Measurements from ENCODE around the gene APOO. TPM values are rescaled to one million over a fixed set of nuclear protein-coding genes. Genes with fewer than 3 reads are reported as not detected.
"Not testable (repeated sequence)": the region's sequence is repeated elsewhere in the genome, so short reads cannot be mapped to it uniquely, and the experiment has no call there.

APOO gene
- total RNA-seq, 3 donors from 2014 or later (not counting 1 experiment from before 2014, with no cell fraction given) = 8.8 to 13.0 (median 10.0) TPM

DNA sequence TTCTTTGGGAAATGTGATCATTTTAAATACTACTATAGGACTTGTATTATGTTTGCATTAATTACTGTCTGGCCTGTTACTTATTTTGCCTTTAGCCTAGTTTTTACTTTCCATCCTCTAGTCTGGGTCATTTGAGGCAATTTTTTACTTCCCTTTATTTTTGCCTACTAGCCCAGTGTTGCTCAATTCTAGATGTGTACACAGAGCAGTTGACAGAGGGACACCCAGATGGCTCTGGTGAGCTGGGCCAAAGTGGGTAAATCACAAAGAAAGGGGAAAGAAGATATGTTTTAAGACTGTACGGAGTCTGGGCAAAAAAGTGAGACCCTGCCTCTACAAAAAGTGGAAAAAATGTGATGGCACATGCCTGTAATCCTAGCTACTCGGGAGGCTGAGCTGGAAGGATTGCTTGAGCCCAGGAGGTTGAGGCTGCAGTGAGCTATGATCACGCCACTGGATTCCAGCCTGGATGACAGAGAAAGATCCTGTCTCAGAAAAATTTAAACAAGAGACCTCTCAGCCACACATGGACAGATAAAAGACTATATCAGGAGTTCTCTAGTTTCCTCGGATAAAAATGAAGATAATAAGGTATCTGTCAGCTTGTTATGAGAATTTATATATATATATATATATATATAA lies 35.7 kb downstream of the APOO start:
- Histone ChIP-seq H3K27me3 (ENCODE audit: control insufficient read depth, insufficient read depth, low read length) (no peaks in the 10 kb centered on the region), H3K4me1 (ENCODE audit: control insufficient read depth, insufficient read depth, low read length) (no peaks in the 10 kb centered on the region), H3K36me3 (ENCODE audit: control insufficient read depth, insufficient read depth, low read length) (no peaks in the 10 kb centered on the region), H3K9me3 (ENCODE audit: control insufficient read depth, insufficient read depth, low read length) (no peaks in the 10 kb centered on the region), H3K4me3 (ENCODE audit: low read length) (no peak overlapping the region), H3K27ac (ENCODE audit: low read length) (no peak overlapping the region)
- Mint-ChIP-seq H3K4me3 (no peak overlapping the region), H3K27me3 (ENCODE audit: low read depth in 2 of 2) (no peaks in the 10 kb centered on the region), H3K9me3 (no peaks in the 10 kb centered on the region), H3K4me1 (peaks cover 0 to 5% of the 10 kb centered on the region in 2 donors), H3K36me3 (peaks cover 5% of the 10 kb centered on the region), H3K27ac (no peak overlapping the region)
- TF ChIP-seq, protein P1, sequence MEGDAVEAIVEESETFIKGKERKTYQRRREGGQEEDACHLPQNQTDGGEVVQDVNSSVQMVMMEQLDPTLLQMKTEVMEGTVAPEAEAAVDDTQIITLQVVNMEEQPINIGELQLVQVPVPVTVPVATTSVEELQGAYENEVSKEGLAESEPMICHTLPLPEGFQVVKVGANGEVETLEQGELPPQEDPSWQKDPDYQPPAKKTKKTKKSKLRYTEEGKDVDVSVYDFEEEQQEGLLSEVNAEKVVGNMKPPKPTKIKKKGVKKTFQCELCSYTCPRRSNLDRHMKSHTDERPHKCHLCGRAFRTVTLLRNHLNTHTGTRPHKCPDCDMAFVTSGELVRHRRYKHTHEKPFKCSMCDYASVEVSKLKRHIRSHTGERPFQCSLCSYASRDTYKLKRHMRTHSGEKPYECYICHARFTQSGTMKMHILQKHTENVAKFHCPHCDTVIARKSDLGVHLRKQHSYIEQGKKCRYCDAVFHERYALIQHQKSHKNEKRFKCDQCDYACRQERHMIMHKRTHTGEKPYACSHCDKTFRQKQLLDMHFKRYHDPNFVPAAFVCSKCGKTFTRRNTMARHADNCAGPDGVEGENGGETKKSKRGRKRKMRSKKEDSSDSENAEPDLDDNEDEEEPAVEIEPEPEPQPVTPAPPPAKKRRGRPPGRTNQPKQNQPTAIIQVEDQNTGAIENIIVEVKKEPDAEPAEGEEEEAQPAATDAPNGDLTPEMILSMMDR (IDR thresholded peaks at IDR 0.05) = no peak
- WGBS (ENCODE audit: insufficient coverage) = 81% methylated on average over 3 of the region's 4 CpGs
- DNase-seq (no peak), ATAC-seq (no peak)
- intact Hi-C loops (cut with micrococcal nuclease) = no loop called here

DNA sequence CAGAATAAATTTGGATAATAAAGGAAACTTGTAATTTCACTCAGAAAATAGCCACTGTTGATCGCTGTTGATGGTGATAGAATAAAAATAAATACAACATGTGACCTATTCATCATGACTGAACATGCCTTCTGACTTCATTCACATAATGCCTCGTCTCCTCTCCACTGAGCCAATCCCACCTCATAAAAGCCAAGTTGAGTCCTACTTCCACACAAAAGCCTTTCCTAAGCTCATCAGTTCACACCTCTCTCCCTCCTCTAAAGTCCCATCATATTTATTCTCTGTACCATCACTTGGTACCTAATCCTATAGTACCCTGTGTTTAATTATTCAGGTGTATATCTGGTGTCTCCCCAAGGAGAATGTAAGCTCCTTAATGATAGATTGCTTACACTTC lies 37.7 kb downstream of the APOO start:
- Histone ChIP-seq H3K4me3 (ENCODE audit: low read length) (no peak overlapping the region), H3K27ac (ENCODE audit: low read length) (no peak overlapping the region), H3K4me1 (ENCODE audit: control insufficient read depth, insufficient read depth, low read length) (no peaks in the 10 kb centered on the region), H3K27me3 (ENCODE audit: control insufficient read depth, insufficient read depth, low read length) (no peaks in the 10 kb centered on the region), H3K9me3 (ENCODE audit: control insufficient read depth, insufficient read depth, low read length) (no peaks in the 10 kb centered on the region), H3K36me3 (ENCODE audit: control insufficient read depth, insufficient read depth, low read length) (no peaks in the 10 kb centered on the region)
- intact Hi-C loops (cut with micrococcal nuclease) = no loop called here
- Mint-ChIP-seq H3K36me3 (peaks cover 5% of the 10 kb centered on the region), H3K9me3 (no peaks in the 10 kb centered on the region), H3K27me3 (ENCODE audit: low read depth in 2 of 2) (no peaks in the 10 kb centered on the region), H3K27ac (no peak overlapping the region), H3K4me3 (no peak overlapping the region), H3K4me1 (peaks cover 0 to 5% of the 10 kb centered on the region in 2 donors)
- TF ChIP-seq, protein P1 (IDR thresholded peaks at IDR 0.05) = no peak
- ATAC-seq = no peak
- no peak for DNase-seq
- 100% methylated on average over 1 of the region's 2 CpGs for WGBS (ENCODE audit: insufficient coverage)

DNA sequence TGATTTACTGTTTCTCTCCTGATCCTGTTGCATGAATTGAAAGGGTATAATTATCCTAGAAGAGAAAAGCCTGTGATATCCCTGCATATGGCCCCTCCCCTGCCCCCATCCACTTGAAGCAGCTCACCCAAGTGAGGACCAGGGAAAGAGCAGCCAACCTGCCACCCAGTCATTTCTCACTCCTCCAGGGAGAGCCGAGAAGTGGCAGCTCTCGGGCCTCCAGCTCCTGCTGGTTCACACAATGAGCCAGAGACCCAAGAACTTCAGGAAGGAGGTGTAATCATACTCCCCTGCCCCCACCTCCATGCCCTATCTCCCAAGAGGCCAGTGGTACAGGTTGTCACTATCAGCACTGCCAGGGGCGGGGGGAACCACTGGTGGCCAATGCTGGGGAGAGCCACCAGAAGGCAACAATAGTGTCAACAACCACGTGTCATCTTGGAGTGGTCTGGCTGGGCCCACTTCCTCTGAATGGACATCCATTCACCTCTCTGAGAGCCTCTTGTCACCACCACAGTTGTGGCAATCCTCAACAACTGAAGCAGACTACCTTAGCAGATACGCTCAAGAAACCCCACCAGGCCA lies 42.9 kb downstream of the APOO start:
- intact Hi-C loops (cut with micrococcal nuclease) = no loop called here
- TF ChIP-seq, protein P1 (IDR thresholded peaks at IDR 0.05) = no peak
- Histone ChIP-seq H3K27me3 (ENCODE audit: control insufficient read depth, insufficient read depth, low read length) (no peaks in the 10 kb centered on the region), H3K4me1 (ENCODE audit: control insufficient read depth, insufficient read depth, low read length) (no peaks in the 10 kb centered on the region), H3K36me3 (ENCODE audit: control insufficient read depth, insufficient read depth, low read length) (no peaks in the 10 kb centered on the region), H3K9me3 (ENCODE audit: control insufficient read depth, insufficient read depth, low read length) (no peaks in the 10 kb centered on the region), H3K27ac (ENCODE audit: low read length) (no peak overlapping the region), H3K4me3 (ENCODE audit: low read length) (no peak overlapping the region)
- no peaks in the 10 kb centered on the region for H3K36me3 Mint-ChIP-seq
- no peaks in the 10 kb centered on the region for H3K9me3 Mint-ChIP-seq
- no peak overlapping the region for H3K4me3 Mint-ChIP-seq
- WGBS (ENCODE audit: insufficient coverage) = 88% methylated on average over 5 of the region's 5 CpGs
- ATAC-seq (no peak), DNase-seq (no peak)
- peaks cover 0 to 5% of the 10 kb centered on the region in 2 donors for H3K4me1 Mint-ChIP-seq
- no peaks in the 10 kb centered on the region for H3K27me3 Mint-ChIP-seq (ENCODE audit: low read depth in 2 of 2)
- no peak overlapping the region for H3K27ac Mint-ChIP-seq

DNA sequence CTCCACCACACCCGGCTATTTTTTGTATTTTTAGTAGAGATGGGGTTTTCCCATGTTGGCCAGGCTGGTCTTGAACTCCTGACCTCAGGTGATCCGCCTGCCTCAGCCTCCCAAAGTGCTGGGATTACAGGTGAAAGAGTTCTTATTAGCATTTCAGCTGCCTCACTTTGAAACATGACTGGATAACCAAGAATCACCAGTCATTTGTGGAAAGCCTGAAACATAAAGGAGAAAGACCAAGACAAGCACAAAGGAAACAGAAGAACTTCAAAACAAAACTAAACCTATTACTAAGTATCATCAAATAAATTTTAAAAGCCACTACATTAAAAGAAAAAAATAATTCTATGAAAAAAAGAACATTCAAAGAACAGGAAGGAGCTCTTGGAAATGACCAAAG lies 45.8 kb downstream of the APOO start:
- H3K27ac ChIP-seq (ENCODE audit: low read length); H3K4me3 ChIP-seq (ENCODE audit: low read length); H3K4me1 ChIP-seq (ENCODE audit: control insufficient read depth, insufficient read depth, low read length); H3K36me3 Mint-ChIP-seq; H3K27me3 Mint-ChIP-seq (ENCODE audit: low read depth in 2 of 2); H3K27me3 ChIP-seq (ENCODE audit: control insufficient read depth, insufficient read depth, low read length); DNase-seq; intact Hi-C loops (cut with micrococcal nuclease); H3K36me3 ChIP-seq (ENCODE audit: control insufficient read depth, insufficient read depth, low read length); ATAC-seq; H3K9me3 Mint-ChIP-seq; H3K9me3 ChIP-seq (ENCODE audit: control insufficient read depth, insufficient read depth, low read length); H3K4me1 Mint-ChIP-seq; H3K4me3 Mint-ChIP-seq: not testable (repeated sequence)
- 80% methylated on average over 1 of the region's 2 CpGs for WGBS (ENCODE audit: insufficient coverage)
- H3K27ac Mint-ChIP-seq = peak overlapping the region in 1 of 2 donors; percentile 18
